ENCODE results near the gene TRAIP.
"Not testable (repeated sequence)": the region's sequence is repeated elsewhere in the genome, so short reads cannot be mapped to it uniquely, and the experiment has no call there.

TRAIP gene

GRCh38 chr3:49787182-49787464 is 69.2 kb downstream of the TRAIP start:
- no peak for TF ChIP-seq CTCF (conservative IDR thresholded peaks at IDR 0.05)
- no peak for TF ChIP-seq ZFX (IDR thresholded peaks at IDR 0.05)
- H3K27ac ChIP-seq, result peak overlapping the region; percentile 82

- H3K27ac ChIP-seq, result peak within 1 kb of the TSS; percentile 82
- TF ChIP-seq CTCF (conservative IDR thresholded peaks at IDR 0.05) (no peak), ZFX (IDR thresholded peaks at IDR 0.05) (peak; percentile 55)
Observed at GRCh38 chr3:49786357-49787181, 69.8 kb downstream of the TRAIP start, which contains the start of gene IP6K1. Gene IP6K1 (minus strand): TSS chr3:49786542. CDS start chr3:49748040, 38,502 bp downstream.

- TF ChIP-seq CTCF (conservative IDR thresholded peaks at IDR 0.05), result no peak
- no peak for TF ChIP-seq ZFX (IDR thresholded peaks at IDR 0.05)
- peak overlapping the region; percentile 82 for H3K27ac ChIP-seq
Observed at GRCh38 chr3:49785565-49786356, 70.6 kb downstream of the TRAIP start.

GRCh38 chr3:49782277-49782676 is 74.1 kb downstream of the TRAIP start:
- not testable (repeated sequence) for H3K27ac ChIP-seq

GRCh38 chr3:49781415-49782199 is 74.8 kb downstream of the TRAIP start:
- TF ChIP-seq CTCF (conservative IDR thresholded peaks at IDR 0.05) (no peak), ZFX (IDR thresholded peaks at IDR 0.05) (no peak)
- H3K27ac ChIP-seq, result no peak overlapping the region

GRCh38 chr3:49780975-49781365 is 75.4 kb downstream of the TRAIP start:
- not testable (repeated sequence) for H3K27ac ChIP-seq

GRCh38 chr3:49780080-49780974 is 76.0 kb downstream of the TRAIP start:
- no peak overlapping the region for H3K27ac ChIP-seq
- TF ChIP-seq ZFX (IDR thresholded peaks at IDR 0.05) (no peak), CTCF (conservative IDR thresholded peaks at IDR 0.05) (no peak)
